ENCODE data around the gene NDUFAF7.
"Not testable (repeated sequence)": the region's sequence is repeated elsewhere in the genome, so short reads cannot be mapped to it uniquely, and the experiment has no call there.

Gene NDUFAF7

DNA sequence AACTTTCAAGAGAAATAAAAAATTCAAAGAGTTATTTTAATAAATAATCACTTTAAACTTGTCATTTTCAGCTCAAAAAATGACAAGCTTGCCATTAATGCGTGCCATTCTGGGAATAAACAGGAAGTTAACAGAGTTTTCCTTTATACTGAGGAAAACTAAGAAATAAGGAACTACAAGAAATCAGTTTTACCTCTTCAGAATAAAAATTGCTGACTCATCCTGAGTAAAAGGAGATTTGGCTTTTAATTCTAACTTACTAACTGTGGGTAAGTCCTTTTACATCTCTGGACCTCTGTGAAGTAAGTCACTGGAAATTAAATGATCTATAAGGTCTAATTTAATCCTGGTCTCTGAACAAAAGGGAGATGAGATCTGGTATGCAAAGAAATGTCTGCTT lies 16.2 kb upstream of the NDUFAF7 start:
- no peak for DNase-seq

DNA sequence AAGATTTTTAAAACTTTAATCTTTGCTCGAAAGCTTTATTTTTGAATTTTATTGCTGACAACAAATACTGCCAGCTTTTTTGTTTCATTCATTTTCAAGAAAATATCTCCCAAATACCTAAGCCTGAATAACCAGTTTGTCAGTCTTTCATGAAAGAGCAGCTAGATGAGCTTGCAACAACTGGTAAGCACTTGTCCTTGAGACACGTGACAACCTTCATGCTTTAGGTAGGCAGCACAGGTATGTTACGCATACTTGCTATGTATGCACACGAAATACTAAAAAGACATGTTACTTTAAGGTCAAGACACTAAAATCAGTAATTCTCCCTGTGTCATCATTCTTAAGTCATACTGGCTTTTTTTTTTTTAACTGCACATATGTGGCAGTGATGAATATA lies 12.4 kb upstream of the NDUFAF7 start:
- DNase-seq = no peak

DNA sequence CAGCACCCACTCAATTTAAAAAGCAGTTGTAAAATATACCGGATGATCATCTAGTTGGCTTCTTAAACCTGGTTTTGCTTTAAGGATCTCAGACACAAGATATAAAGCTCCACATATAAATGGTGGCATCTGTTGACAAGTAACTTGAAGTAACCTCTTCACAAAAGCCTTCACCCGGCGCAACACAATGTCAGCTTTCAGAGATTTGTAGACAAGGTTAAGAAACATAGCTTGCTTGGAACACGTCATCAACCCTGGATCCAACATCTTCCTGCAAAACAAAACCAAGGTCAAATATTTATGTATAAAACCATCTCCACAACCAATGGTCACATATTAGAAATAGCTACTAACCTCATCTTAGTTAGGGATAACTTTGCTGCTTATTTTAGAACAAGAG lies 8.3 kb upstream of the NDUFAF7 start:
- DNase-seq = no peak

DNA sequence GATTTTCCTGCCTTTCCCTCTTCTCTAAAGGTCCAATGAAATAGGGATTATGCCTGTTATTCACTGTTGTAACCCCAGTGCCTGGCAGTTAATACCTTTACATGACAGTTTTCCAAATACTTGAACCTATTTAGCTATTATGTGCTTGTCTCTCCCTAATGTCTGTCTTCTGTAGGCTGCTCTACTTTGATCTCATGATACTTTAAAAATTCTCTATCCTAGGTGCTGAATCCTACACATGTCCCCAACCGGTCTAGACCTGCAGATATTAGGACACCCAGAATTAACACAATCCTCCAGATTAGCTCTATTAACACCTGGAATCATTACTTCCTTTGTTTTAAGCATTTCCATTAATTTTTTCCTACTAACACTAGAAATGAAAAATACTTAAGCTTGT lies 7.4 kb upstream of the NDUFAF7 start:
- no peak for DNase-seq

DNA sequence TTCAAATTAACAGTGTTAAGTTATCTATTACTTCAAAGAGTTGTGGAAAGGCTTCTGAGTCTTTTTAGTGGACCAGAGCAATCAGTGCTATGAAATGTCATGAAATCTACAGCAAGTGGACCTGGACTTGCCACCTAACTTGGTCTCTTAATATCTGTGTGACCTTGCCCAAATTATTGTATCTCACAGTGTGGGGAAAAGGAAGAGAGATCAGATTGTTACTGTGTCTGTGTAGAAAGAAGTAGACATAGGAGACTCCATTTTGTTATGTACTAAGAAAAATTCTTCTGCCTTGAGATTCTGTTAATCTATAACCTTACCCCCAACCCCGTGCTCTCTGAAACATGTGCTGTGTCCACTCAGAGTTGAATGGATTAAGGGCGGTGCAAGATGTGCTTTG lies 6.3 kb upstream of the NDUFAF7 start:
- DNase-seq = not testable (repeated sequence)

DNA sequence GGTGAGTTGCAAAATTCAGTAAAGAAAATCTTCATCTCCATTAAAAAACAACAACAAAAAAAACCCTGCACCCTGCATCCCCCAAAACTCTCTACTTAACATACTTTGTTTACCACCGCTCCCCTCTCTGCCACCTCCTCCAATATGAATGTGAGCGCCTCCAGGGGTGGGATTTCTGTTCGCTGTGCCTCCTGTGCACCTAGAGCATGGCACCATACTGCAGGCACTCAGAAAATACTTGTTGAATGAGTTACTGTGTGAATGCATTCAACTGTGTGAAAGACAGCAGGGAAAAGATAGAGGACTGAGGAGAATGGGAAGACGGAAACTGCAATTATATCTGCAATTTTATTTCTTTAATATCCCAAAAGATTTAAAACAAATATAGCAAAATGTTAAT lies 4.6 kb upstream of the NDUFAF7 start:
- DNase-seq = no peak

DNA sequence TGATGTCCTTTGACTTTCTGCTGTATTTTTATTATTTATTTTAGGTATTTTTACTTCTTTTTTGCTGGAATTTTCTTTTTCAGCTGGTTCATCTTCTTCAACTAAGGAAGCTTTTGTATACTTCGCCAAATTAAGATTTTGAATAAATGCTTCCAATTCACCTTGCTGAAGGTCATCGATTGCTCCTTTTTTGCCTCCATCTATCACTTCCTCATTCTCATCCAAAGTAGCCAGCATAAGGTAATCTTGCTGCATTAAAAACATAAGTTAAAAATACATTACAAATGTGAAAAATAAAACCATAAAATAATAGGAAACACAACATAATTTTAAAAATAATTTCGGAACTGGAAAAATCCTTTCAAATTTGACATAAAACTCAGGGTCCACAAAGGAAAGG lies 2.7 kb upstream of the NDUFAF7 start:
- DNase-seq = no peak

DNA sequence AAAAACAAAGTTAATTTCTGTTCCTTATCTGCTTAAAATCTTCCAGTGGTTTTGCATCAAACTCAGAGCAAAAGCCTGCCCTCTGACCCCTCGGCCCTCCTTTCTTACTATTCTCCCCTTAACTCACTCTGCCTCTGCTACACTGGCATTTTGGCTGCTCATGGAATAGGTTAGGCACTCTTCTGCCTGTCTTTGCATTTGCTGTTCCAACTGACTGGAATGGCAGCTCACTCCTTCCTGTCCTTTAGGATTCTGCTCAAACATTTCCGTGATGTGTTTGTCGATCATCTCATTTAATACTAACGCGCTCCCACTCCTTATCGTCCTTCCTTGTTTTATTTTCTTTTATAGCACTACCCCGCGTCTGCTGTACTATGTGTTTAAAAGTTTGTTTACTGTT lies 877 bp upstream of the NDUFAF7 start:
- no peak for DNase-seq

DNA sequence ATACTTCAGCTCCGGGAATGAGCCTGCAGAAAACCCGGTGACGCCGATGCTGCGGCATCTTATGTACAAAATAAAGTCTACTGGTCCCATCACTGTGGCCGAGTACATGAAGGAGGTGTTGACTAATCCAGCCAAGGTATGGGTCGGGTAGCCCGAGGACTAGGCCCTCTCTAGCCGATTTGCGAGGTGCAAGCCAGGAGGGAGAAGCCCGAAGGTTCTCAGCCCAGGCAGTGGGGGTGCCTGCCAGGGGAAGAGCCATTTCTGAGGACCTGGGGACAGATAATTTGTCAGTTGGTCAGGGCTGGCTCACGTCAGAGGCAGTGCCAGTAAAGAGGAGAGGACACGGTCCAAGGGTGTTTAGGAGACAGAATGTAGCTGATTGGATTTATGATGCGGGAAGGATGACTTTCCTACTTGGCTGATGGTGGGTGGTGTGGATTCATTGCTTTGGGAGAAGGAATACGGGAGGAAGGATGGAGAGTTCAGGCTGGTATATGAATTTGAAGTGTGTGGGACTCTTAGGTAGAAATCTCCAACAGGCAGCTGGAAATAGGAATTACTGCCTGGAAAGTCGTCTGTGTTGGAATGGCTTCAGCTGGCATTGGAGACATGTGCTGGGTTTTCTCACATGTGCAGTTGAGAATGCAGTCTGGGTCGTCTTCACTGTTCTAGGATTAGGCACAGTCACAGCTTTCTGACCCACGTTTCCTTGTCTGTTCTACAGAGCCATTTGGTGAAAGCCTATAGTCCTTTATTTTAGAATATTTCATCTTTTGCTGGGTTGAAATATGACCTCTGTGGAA lies 874 bp downstream of the NDUFAF7 start:
- peak in 1 of 2 experiments; percentile 15 for DNase-seq

DNA sequence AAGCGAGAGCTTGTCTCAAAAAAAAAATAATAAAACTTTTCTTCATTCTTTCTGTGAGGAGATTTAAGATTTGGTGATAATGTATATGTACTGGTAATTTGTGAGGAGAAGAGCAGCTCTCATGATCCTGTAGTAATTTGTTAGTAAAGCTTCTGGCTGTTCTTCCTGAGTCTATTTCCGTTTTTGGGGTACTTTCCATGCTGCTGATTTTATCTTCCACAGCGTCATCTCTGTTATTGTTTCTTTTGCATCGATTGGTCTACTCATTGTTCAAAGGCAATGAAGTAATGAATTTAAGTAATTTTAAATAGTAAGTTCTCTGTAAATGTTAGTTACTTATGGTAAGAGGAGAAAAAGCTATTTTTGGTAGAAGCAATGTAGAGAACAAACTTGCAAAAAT lies 12.0 kb downstream of the NDUFAF7 start:
- DNase-seq = no peak

DNA sequence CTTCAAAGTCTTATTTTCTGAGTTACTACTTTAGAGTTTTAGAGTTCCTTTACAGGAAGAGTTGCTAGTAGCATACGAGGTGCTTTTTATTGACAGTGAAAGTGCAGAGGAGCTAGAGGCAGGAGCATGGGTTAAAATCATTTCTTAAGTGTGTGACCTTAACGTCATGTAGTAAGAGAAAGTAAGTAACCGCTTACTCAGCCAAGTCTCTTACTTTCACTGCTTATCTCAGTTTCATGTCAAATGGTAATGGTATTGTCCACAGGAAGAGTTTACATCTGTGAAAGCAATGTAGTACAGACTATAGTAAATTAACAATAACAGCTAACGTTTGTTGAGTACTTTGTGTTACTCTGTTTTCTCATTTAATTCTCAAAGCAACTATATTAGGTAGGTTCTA lies 12.6 kb downstream of the NDUFAF7 start:
- DNase-seq = no peak

DNA sequence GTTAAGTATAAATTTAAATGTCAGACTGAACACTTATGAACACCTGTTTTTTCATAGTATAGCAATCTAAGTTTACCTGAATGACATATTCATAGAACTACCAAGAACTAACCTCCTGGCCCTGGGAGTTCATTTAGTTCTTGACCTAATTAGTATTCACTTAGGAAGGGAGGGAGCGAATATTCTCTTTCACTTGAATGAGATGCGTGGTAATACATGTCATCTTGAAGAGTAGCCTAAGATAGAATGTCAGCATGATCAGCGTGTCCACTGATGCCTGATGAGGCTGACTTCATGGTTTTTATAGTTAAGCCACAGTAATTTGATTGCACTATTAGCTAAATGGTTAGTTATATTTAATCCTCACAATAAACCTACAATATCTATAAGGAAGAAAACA lies 13.3 kb downstream of the NDUFAF7 start:
- DNase-seq = no peak

DNA sequence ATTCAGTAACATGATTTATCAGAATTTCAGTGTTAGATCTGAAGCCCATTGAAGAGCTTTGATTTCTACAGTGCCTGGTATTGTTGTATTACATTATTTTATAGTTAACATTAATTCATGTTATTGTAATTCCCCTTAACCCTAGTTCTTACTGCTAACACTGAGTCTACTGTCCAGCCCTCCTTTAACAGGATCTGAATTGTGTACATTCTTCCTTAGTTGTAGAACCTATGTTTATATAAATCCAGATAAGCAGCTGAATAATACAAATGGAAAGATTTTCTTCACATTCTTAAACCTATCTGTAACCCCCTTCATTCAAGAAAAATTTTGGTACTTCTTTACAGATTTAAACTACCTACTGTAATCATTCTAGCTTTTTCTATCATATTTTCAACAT lies 14.7 kb downstream of the NDUFAF7 start:
- DNase-seq = no peak

DNA sequence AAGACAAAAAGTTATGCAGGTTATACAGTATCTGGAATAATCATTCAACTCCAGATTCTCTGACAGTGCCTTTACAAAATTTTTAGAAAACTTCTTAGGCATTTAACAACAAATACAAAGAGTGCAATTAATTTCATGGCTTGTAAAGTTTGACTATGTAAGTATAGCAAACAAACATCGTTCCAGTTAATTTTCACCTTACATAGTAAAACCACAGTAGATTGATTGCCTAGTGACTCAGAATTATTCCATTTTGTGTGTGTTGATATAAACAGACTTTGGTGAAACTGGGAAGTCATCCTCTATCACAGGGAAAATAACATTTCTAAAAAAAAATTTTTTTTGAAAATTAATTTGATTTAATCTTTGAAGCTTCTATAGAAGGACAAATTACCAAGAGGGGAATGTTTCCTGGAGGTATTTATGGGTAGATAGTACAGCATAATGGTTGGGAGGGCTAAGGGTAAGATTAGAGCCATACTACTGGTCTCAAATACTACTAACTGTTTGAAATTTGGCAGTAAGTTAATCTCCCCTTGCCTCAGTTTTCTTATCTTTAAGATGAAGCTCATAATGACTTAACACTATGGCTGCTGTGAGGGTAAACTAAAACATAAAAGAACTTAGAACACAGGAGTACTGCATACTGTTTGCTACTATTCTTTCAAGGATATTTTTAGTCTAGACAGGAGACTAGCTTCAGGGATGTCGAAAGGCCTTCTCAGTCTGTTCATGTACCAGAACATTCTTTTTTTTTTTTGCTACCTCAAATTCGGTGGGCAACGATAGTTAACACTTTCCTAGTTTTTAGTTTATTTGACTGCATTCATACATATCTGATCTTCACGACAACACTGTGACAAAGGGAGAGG lies 19.6 kb downstream of the NDUFAF7 start:
- no peak for DNase-seq

DNA sequence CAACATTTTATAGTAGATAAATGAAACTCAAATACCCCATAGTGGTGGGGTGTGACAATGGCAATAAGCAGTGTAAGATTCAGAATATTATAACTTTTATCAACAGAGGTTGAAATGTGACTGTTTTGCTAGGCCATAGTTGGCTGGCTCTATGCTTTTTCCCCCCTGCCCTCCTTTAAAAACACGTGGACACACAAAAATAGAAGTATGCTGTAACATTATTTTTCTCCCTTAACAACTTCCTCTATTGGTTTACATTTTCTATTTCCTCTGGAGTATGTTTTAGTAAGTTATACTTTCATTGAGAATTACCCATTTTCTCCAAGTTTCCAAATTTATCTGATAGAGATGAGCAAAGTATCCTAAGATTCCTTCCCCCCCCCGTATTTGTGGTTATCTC lies 31.1 kb downstream of the NDUFAF7 start:
- no peak for DNase-seq

DNA sequence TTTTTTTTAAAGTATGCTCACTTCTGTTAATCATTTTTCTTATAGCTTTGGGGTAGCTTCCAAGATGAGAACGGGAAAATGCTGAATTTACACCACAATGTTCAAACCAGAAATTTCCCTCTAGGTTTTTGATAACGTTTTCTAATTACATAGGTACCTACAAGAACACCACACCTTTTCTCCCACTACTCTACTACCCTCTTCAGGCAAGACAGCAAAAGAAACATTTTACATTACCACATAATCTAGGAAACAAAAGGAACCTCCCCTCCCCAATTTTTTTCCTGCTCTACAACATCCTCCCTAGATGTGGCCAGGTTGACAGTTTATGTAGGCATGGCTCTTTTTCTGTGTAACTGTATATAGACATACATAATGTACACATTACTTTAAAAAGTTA lies 32.4 kb downstream of the NDUFAF7 start:
- DNase-seq = no peak

DNA sequence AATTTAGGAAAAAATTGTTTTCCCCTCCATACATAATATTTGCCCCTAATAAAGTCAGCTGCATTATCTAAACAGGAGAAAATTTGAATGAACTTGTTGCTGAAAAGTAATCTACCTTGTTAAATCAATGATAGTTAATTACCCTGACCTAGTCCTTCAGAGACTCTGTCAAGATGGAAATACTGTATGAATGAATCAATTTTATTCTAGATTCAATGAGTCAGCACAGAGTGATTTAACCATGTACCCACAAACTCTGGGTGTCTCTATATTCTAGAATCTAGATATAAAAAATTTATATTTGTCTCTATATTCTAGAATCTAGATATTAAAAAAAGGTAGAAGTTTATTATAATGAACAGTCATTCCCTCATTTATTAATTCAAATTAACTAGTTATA lies 36.2 kb downstream of the NDUFAF7 start:
- no peak for DNase-seq

DNA sequence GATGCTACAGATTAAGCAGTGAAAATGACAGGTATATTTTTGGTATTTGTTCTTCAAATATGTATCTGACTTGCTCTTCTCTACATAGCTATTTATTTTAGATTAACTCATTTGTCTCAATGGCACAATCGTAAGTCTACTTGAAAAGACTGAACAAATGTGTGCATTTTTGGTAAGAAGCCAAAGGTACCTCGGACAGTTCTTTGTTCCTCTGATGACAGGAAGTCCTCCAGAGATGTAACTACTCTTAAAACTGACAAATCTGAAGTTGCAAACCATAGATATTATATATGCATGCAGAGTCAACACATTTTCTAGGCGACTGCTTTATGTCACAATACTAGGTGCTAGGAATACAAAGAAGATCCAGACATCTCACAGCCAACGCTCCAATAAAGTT lies 36.7 kb downstream of the NDUFAF7 start:
- no peak for DNase-seq

DNA sequence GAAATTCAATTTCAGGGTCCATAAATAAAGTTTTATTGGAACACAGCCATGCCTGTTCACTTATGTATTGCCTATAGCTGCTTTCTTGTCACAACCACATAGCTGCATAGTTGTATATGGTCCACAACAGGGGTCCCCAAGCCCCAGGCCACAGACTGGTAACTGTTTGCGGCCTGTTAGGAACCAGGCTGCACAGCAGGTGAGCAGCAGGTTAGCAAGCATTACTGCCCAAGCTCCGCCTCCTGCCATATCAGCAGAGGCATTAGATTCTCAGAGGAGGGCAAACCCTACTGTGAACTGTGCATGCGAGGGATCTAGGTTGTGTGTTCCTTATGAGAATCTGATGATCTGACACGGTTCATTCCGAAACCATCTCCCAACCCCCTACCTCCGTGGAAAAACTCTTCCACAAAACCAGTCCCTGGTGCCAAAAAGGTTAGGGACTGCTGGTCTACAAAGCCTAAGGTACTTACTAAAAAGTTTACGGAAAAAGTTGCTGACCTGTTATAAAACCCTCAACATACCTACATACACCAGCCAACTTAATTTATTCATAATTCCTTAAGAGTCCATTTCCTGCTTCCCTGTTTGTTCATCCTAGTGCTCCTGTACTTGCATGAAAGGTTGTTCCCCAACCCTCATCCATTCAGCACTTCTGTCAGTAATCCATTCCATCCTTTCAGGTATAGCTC lies 40.1 kb downstream of the NDUFAF7 start:
- no peak for DNase-seq

DNA sequence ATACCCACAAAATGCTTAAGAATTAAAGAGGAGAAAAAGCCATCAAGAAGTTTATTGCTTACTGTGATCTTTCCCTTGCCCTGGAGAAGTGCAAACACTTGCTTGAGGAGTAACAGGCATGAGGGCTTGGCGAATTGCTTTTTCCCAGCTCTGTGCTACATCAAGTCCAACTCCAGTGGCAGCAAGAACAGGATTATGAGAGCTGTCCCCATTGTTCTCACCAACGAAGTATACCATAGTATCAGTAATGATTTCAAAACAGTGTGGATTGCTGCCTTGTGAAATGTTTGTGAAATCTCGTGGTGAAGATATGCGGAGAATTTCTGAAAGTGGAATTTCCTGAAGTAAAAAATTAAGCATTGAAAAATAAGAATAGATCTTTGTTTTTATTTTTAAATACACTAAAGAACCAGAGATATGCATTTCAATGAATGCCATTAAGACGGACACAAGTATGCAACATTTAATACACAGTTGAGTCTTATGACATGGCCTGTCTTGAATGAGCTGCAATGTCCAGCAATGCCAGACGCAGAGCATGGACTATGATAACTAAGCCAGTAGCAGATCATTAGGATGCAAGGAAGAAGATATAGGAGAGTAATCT lies 43.0 kb downstream of the NDUFAF7 start:
- no peak for DNase-seq

DNA sequence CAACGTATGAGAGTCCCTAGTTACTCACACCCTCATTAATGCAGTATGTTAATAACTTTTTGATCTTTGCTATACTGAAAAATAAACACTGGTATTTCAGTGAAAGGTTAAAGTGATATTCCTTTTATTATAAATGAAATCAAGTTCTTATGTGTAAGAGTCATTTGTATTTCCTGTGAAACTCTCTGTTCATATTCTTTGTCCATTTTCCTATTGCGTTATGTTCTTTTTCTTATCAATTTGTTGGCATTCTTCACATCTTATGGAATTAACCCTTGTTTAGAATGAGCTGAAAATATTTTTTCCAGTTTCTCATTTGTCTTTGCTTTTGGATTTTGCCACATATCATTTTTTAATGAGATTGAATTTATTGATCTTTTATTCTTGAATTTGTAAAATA lies 44.8 kb downstream of the NDUFAF7 start:
- DNase-seq = no peak

DNA sequence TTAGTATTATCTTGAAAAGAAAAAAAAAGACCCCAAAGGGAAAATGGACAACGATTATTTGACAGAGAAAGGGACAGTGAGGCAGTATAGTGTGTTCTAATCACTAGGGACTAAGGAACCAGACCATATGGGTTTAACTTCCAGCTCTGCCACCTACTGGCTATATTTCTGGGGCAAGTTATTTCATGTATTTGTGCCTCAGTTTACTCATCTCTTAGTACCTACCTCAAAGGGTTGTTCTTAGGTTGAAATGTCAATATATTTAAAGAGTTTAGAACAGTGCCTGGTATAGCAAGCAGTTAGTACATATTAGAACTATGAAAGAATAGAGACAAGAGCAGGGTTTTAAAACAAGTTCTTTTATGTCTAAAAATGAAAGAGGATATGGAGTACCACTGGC lies 50.5 kb downstream of the NDUFAF7 start:
- no peak for DNase-seq

DNA sequence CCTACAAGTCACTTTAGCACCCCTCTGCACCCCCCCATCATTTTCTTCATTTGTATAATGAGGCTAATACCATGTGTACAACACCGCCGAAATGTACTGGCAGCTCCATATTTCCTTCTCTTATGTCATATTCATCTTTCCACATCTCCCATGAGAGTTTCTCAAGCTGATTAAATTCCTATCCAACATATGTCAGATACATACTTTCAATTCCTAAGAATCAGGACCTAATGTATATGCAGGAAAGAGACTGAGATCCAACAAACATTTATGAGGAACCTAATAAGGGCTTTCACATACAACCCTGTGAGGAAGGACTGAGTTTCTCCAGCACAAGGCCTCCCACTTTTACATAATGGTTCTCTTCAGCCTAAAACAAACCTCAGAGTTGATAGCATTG lies 51.3 kb downstream of the NDUFAF7 start:
- DNase-seq = no peak
